Activated T-helper 17 cell treated with anti-CD3 and anti-CD28 coated beads, Interleukin-2, amount 50 U/mL, for 72 hours (primary cell): Measurements from ENCODE around the gene EIF3J. TPM values are rescaled to one million over a fixed set of nuclear protein-coding genes. Genes with fewer than 3 reads are reported as not detected.

Experiments
- ATAC-seq: fragments of 150-1000 bp; cut with Tn5 transposase; replicated peaks from 2 replicates; pipeline ENCODE4 v1.10.0; 2021; ENCODE audit warnings: mild to moderate bottlenecking, moderate library complexity
- H3K27ac Mint-ChIP-seq: one replicate; pipeline ENCODE4 v1.8.0; 2022; ENCODE audit warnings: mixed read lengths
- H3K27me3 Mint-ChIP-seq: one replicate; pipeline ENCODE4 v1.8.0; 2022; ENCODE audit warnings: mixed read lengths
- H3K36me3 Mint-ChIP-seq: one replicate; pipeline ENCODE4 v1.8.0; 2022; ENCODE audit warnings: low read depth, mild to moderate bottlenecking, mixed read lengths
- H3K4me1 Mint-ChIP-seq: one replicate; pipeline ENCODE4 v1.8.0; 2022; ENCODE audit warnings: mixed read lengths
- H3K4me3 Mint-ChIP-seq: one replicate; pipeline ENCODE4 v1.8.0; 2022; ENCODE audit warnings: mild to moderate bottlenecking, mixed read lengths
- H3K9me3 Mint-ChIP-seq: one replicate; pipeline ENCODE4 v1.8.0; 2022; ENCODE audit warnings: mixed read lengths
- total RNA-seq, 2 donors: library from RNA; stranded (reverse); gene quantifications; one replicate each; pipeline ENCODE4 v1.2.3, GENCODE V29; 2022

The EIF3J gene
- total RNA-seq, 2 donors from 2014 or later: 43.5 to 99.1 TPM

DNA sequence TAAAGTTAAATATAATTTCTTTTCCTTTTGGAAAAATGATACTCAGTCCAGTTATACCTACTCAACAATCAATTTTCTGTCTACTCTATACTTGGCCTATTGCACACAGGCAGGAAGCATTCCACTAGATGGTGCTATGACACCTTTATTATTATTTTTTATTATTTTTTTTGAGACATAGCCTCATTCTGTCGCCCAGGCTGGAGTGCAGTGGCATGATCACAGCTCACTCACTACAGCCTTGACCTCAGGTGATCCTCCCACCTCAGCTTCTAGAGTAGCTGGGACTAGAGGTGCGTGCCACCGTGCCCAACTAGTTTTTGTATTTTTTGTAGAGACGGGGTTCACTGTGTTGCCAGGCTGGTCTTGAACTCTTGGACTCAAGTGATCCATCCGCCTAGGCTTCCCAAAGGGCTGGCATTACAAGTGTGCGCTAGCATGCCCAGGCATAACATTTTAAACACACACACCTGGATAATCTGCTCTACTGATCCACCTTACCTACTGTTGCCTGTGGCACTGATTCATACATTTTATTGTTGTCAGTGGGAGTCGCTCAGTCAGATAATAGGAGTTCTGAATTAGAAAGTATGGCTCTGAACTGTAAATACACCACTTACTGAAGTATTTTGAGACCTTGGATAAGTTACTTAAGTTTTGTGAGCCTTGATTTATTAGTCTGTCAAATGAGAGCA lies 56.2 kb downstream of the EIF3J start:
- no peaks in the 10 kb centered on the region for H3K9me3 Mint-ChIP-seq
- no peaks in the 10 kb centered on the region for H3K27me3 Mint-ChIP-seq
- no peak overlapping the region for H3K27ac Mint-ChIP-seq
- H3K4me3 Mint-ChIP-seq: no peak overlapping the region
- H3K4me1 Mint-ChIP-seq: peaks cover 16% of the 10 kb centered on the region
- peaks cover 99% of the 10 kb centered on the region for H3K36me3 Mint-ChIP-seq
- ATAC-seq: peak; percentile 68

DNA sequence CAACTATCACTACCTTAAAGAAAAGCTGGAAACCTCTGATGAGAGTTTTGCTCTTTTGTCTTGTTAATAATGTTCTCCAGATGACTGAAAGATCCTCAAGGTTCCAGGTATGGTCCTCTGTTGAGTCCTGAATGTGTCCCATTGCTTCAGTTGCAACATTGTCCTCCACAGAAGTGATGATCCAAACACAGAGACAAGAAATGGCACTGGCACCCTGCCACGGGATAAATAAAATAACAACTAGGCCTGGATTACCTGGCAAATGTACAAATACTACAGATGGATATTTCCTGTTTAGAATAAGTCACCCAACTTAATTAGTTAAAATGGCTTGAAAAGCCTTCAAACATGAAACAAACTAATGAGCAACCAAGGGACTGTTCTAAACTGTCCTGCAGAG lies 58.3 kb downstream of the EIF3J start:
- H3K36me3 Mint-ChIP-seq: peaks cover 91% of the 10 kb centered on the region
- H3K4me1 Mint-ChIP-seq: peaks cover 25% of the 10 kb centered on the region
- no peaks in the 10 kb centered on the region for H3K9me3 Mint-ChIP-seq
- no peak for ATAC-seq
- H3K27ac Mint-ChIP-seq: peak overlapping the region; percentile 79
- H3K27me3 Mint-ChIP-seq: no peaks in the 10 kb centered on the region
- no peak overlapping the region for H3K4me3 Mint-ChIP-seq

DNA sequence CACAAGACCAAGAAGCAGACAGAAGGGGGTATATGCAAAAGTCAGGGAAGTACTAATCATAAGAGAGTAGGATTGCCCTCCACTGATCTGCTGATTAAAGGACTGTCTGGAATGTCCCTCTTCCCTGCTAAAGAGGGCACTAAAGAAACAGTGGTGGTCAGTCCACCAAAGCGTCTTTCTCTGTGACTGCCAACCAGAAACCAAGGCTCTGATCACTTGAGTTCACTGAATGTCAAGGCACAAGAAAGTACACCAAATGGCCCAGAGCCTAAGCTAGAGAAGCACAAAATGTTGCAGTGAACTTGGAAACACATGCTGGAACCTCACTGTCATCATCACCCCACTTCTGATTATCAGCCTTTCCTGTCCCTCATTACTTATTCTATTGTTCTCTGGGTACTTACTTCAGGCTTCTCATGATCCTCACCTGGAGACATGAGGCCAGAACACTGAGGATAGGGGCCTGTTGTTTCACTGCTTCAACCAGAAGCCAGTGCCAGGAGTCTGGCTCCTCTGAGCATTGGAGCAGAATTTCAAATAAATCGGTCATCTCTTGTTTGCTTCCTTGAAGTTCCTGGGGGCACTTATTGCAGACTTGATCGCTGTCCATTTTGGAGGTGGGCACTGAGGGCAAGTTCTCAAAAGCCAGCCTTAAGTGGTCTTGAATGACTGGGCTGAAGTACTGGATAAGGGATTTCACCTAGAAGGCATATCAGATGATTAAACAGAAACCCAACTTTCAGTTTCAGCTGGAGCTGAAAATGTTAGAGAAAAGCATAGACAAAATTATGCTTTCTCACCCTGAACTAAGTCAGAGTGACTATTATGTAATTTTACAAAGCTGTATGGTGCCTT lies 58.9 kb downstream of the EIF3J start:
- peak; percentile 76 for ATAC-seq
- H3K36me3 Mint-ChIP-seq: peaks cover 90% of the 10 kb centered on the region
- H3K4me1 Mint-ChIP-seq: peaks cover 25% of the 10 kb centered on the region
- H3K27me3 Mint-ChIP-seq: no peaks in the 10 kb centered on the region
- no peak overlapping the region for H3K4me3 Mint-ChIP-seq
- no peaks in the 10 kb centered on the region for H3K9me3 Mint-ChIP-seq
- peak overlapping the region; percentile 79 for H3K27ac Mint-ChIP-seq

GRCh38 chr15:44596511-44597010 lies 59.6 kb downstream of the EIF3J start:
- no peaks in the 10 kb centered on the region for H3K27me3 Mint-ChIP-seq
- H3K4me3 Mint-ChIP-seq: no peak overlapping the region
- peak overlapping the region; percentile 79 for H3K27ac Mint-ChIP-seq
- no peaks in the 10 kb centered on the region for H3K9me3 Mint-ChIP-seq
- peaks cover 25% of the 10 kb centered on the region for H3K4me1 Mint-ChIP-seq
- peak; percentile 20 for ATAC-seq
- H3K36me3 Mint-ChIP-seq: peaks cover 86% of the 10 kb centered on the region

GRCh38 chr15:44598066-44598465 lies 61.1 kb downstream of the EIF3J start:
- peak overlapping the region; percentile 39 for H3K27ac Mint-ChIP-seq
- peak overlapping the region; percentile 2 for H3K4me3 Mint-ChIP-seq

DNA sequence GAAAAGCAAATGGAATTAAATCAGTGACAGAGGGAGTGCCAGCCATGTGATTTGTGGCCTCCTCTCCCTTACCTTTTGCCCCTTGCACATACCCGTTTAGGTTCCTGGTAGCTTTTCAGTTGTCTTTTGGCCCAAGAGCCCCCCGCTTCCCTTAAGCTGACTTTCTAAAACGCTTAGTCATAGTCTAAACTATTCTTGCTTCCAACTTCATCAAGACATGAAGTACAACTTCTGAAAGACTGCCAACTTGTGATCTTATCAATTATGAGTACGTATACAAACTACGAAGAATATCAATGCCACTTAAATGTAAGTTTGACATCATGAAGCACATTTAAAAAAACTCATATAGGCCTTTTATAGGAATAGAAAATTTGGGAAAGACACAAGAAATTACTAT lies 61.9 kb downstream of the EIF3J start:
- Mint-ChIP-seq H3K9me3 (no peaks in the 10 kb centered on the region), H3K36me3 (peaks cover 87% of the 10 kb centered on the region), H3K27me3 (no peaks in the 10 kb centered on the region), H3K27ac (peak overlapping the region; percentile 39), H3K4me1 (peaks cover 25% of the 10 kb centered on the region), H3K4me3 (peak overlapping the region; percentile 2)
- ATAC-seq: no peak

More at GRCh38 chr15:44598066-44598465, 61.1 kb downstream of the EIF3J start:
- H3K27me3 Mint-ChIP-seq: no peaks in the 10 kb centered on the region
- peaks cover 25% of the 10 kb centered on the region for H3K4me1 Mint-ChIP-seq
- peaks cover 87% of the 10 kb centered on the region for H3K36me3 Mint-ChIP-seq
- H3K9me3 Mint-ChIP-seq: no peaks in the 10 kb centered on the region
- no peak for ATAC-seq

DNA sequence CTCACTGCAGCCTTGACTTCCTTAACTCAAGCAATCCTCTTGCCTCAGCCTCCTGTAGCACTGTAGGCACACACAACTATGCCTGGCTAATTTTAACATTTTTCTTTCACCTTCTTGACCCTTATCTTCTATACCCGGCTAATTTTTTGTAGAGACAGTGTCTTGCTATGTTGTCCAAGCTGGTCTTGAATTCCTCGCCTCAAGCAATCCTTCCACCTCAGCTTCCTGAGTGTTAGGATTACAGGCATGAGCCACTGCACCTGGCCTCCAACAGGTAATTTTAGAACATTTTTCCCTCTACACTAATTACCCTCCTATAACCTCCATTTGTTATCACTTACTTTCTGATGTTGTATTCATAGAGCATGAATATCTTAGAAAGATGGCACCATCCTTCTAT lies 66.2 kb downstream of the EIF3J start:
- no peak for ATAC-seq
- Mint-ChIP-seq H3K27me3 (no peaks in the 10 kb centered on the region), H3K27ac (peak overlapping the region; percentile 67), H3K4me3 (no peak overlapping the region), H3K4me1 (peaks cover 10% of the 10 kb centered on the region), H3K9me3 (no peaks in the 10 kb centered on the region), H3K36me3 (peaks cover 87% of the 10 kb centered on the region)

DNA sequence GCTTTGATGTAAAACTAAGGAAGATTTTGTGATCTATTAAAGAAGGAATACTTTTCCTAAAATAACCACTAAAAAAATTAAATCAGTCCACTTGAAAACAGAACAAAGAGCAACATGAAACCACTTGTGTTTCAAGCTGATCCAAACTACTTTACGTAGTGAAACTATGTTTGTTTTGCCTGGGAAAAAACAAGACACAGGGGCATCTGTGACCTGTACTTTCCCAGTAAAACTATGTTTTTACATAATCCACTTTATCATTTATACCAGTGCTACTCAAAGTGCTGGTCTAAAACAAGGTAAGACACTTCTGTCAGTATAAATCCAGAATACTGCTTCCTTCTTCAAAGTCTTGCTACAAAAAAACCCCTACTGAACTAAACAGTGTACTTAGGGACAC lies 69.8 kb downstream of the EIF3J start:
- no peaks in the 10 kb centered on the region for H3K4me1 Mint-ChIP-seq
- H3K27ac Mint-ChIP-seq: peak overlapping the region; percentile 26
- ATAC-seq: no peak
- H3K9me3 Mint-ChIP-seq: no peaks in the 10 kb centered on the region
- H3K27me3 Mint-ChIP-seq: no peaks in the 10 kb centered on the region
- H3K4me3 Mint-ChIP-seq: no peak overlapping the region
- H3K36me3 Mint-ChIP-seq: peaks cover 99% of the 10 kb centered on the region

Other genes with a start within 250 kb of the EIF3J start
- 10 to 100 TPM; 30.5 to 45.2 TPM for gene GOLM2, start 248.4 kb upstream of the EIF3J start, total RNA-seq
- 100 to 1,000 TPM in 1 of 2 donors, 10 to 100 TPM in 1; 60.3 to 100 TPM for gene CTDSPL2, start 109.5 kb upstream of the EIF3J start, total RNA-seq
- 10 to 100 TPM; 55.7 to 98.4 TPM for gene SPG11, start 126.5 kb downstream of the EIF3J start, total RNA-seq
- gene PATL2, start 174.2 kb downstream of the EIF3J start, total RNA-seq: 10 to 100 TPM in 1 of 2 donors, 1 to 10 TPM in 1; 7.9 to 38.5 TPM
- 1,000 to 10,000 TPM; 4,659 to 6,253 TPM for gene B2M, start 174.4 kb downstream of the EIF3J start, total RNA-seq
- gene TRIM69, start 199.4 kb downstream of the EIF3J start, total RNA-seq: 100 to 1,000 TPM in 1 of 2 donors, 10 to 100 TPM in 1; 40.3 to 100 TPM